HG02798 (cell line): ENCODE data around the gene NR1H4.
"Not testable (repeated sequence)": the region's sequence is repeated elsewhere in the genome, so short reads cannot be mapped to it uniquely, and the experiment has no call there.

ENCODE experiments used
- ATAC-seq: cut with Tn5 transposase; IDR thresholded peaks from one replicate; pipeline ENCODE4 v1.9.1; 2021; ENCODE audit warnings: mild to moderate bottlenecking; ENCODE audit not compliant: unreplicated experiment, poor library complexity

The NR1H4 gene

GRCh38 chr12:100473716-100474150 is at the start of gene NR1H4:
Gene NR1H4, plus strand, starts transcription at chr12:100473866. Its CDS starts 19,458 bp downstream, at chr12:100493324.
- ATAC-seq, result no peak

GRCh38 chr12:100426145-100426544 is 47.5 kb upstream of the NR1H4 start:
- ATAC-seq, result no peak

GRCh38 chr12:100427078-100427477 is 46.6 kb upstream of the NR1H4 start:
- ATAC-seq, result no peak

- not testable (repeated sequence) for ATAC-seq
These were observed 43.4 kb upstream of the NR1H4 start for GRCh38 chr12:100430251-100430650.

GRCh38 chr12:100433701-100434100 is 40.0 kb upstream of the NR1H4 start:
- ATAC-seq, result no peak

- ATAC-seq, result no peak
These were observed 39.5 kb upstream of the NR1H4 start for GRCh38 chr12:100434177-100434576.

GRCh38 chr12:100435957-100436356 is 37.7 kb upstream of the NR1H4 start:
- no peak for ATAC-seq

GRCh38 chr12:100437038-100437841 is 36.4 kb upstream of the NR1H4 start:
- no peak for ATAC-seq

- no peak for ATAC-seq
These were observed 33.9 kb upstream of the NR1H4 start for GRCh38 chr12:100439797-100440196.

GRCh38 chr12:100442403-100442802 is 31.3 kb upstream of the NR1H4 start:
- no peak for ATAC-seq

GRCh38 chr12:100443434-100443833 is 30.2 kb upstream of the NR1H4 start:
- no peak for ATAC-seq

GRCh38 chr12:100445081-100445481 is 28.6 kb upstream of the NR1H4 start:
- ATAC-seq, result no peak

- no peak for ATAC-seq
These were observed 26.3 kb upstream of the NR1H4 start for GRCh38 chr12:100447381-100447780.

- ATAC-seq, result no peak
These were observed 25.0 kb upstream of the NR1H4 start for GRCh38 chr12:100448656-100449055.

- ATAC-seq, result no peak
These were observed 22.9 kb upstream of the NR1H4 start for GRCh38 chr12:100450735-100451134.

- no peak for ATAC-seq
These were observed 19.7 kb upstream of the NR1H4 start for GRCh38 chr12:100453951-100454350.

GRCh38 chr12:100455896-100456295 is 17.8 kb upstream of the NR1H4 start:
- no peak for ATAC-seq

GRCh38 chr12:100458191-100458590 is 15.5 kb upstream of the NR1H4 start:
- no peak for ATAC-seq

- no peak for ATAC-seq
These were observed 13.0 kb upstream of the NR1H4 start for GRCh38 chr12:100460702-100461101.

GRCh38 chr12:100461330-100461973 is 12.2 kb upstream of the NR1H4 start:
- ATAC-seq, result no peak

GRCh38 chr12:100463661-100464060 is 10.0 kb upstream of the NR1H4 start:
- ATAC-seq, result no peak

- ATAC-seq, result no peak
These were observed 9.1 kb upstream of the NR1H4 start for GRCh38 chr12:100464529-100464928.
